H54 (cell line): ENCODE measurements around the gene TSSK6.
A peak's percentile ranks its signal among the peaks of the same experiment; 100 is the strongest.

Experiments
- DNase-seq: peaks from one replicate; pipeline ENCODE4 v3.0.0; 2011; ENCODE audit warnings: low spot score, mixed read lengths; ENCODE audit not compliant: insufficient read length
- FAIRE-seq: peaks from 3 replicates; lab custom pipeline; 2011; peaks lifted over from hg19 to GRCh38; lab: Jason Lieb, UNC
- POLR2A ChIP-seq: IDR thresholded peaks from 2 replicates; pipeline ENCODE4 v1.6.1; 2011; ENCODE audit warnings: low read depth, mild to moderate bottlenecking, low read length

The TSSK6 gene

DNA sequence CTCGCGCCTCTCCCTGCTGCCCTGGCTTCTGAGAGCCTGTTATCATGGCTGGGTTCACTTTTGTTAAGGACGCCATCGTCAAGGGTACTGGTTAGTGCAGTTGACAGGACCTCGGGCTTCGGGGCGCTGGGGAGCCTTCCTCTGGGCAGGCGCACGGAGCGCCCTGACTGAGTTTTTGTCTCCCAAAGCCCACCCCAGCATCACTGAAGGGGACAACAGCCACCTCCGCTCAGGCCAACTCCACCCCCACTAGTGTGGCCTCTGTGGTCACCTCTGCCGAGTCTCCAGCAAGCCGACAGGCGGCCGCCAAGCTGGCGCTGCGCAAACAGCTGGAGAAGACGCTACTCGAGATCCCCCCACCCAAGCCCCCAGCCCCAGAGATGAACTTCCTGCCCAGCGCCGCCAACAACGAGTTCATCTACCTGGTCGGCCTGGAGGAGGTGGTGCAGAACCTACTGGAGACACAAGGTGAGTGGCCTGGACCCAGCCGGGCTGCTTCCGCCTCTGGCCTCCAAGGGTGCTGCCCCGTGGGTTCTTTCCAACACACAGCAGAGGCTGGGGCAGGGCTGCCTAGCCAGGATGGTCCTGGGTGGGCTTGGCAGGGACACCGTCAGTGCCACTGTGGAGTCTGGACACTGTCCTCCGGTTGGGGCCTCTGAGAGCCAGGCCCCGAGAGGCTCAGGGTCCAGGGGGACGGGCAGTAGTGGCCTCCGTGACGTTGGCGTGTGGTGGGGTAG, 16.9 kb downstream of the TSSK6 start:
- FAIRE-seq (no peak), DNase-seq (no peak)
- no peak for TF ChIP-seq POLR2A

DNA sequence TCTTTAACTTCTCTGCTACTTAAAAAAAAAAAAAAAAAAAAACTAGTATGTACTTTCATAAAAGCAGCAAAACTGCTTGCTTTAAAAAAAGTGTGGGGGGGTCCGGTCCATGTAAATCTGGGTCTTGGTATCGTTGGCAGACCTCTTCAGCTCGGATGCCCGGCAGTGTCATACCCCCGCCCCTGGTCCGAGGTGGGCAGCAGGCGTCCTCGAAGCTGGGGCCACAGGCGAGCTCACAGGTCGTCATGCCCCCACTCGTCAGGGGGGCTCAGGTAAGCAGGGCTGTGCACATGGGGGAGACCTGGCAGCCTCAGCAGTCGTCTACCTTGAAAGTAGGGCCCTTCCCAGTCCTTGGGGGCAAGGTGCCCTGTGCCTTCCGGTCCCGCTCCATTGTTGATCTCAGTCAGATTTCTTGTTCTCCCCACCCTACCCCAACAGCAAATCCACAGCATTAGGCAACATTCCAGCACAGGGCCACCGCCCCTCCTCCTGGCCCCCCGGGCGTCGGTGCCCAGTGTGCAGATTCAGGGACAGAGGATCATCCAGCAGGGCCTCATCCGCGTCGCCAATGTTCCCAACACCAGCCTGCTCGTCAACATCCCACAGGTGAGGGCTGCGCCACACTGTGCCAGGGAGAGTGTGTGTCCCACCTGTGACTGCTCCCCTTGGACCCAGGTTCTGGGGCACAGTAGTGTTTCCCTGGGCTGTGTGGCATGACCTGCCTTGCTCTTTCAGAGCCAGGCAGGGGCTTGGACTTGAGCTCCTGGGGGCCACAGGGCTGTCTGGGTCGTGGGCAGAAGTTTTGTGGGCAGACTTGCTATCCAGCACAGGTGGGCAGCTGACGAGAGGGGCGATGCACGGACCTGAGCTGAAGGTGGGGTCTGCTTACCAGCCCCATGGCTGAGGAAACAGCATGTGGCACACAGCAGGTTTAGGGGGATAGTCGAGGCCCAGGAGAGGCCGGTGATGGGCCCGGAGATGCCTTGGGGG, 19.4 kb downstream of the TSSK6 start:
- DNase-seq: no peak
- FAIRE-seq: no peak
- TF ChIP-seq POLR2A: no peak

DNA sequence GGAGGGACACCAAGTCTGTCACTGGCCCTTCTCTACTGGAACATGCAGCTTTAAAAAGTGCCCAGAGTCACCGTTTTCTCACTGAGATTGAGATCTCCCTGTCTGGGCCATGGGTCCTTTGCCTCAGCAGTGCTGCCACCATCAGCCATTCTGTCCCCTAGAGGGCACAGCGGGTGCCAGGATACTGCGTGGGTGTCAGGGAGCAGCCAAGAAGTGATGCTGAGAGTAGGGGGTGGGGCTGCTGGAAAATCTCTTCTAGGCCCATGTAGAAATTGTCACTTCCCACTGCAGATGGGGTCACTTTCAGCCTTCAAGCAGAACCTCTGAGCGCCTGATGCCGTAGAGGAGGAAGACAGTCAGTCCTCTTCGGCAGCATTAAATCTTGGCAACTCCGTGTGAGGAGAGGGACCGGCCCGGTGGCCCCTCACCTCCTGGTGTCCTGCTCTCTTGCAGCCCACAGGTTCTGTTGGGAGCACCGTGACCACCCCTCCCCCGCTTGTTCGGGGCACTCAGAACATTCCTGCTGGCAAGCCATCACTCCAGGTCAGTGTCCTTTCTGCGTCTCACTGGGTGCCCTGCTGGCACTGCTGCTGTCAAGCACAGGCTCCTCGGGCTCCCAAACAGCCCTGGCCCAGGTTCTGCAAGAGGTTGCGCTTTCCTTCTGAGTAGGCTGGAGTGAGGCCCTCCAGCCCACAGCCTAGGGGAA, 21.4 kb downstream of the TSSK6 start:
- no peak for TF ChIP-seq POLR2A
- DNase-seq (no peak), FAIRE-seq (no peak)

DNA sequence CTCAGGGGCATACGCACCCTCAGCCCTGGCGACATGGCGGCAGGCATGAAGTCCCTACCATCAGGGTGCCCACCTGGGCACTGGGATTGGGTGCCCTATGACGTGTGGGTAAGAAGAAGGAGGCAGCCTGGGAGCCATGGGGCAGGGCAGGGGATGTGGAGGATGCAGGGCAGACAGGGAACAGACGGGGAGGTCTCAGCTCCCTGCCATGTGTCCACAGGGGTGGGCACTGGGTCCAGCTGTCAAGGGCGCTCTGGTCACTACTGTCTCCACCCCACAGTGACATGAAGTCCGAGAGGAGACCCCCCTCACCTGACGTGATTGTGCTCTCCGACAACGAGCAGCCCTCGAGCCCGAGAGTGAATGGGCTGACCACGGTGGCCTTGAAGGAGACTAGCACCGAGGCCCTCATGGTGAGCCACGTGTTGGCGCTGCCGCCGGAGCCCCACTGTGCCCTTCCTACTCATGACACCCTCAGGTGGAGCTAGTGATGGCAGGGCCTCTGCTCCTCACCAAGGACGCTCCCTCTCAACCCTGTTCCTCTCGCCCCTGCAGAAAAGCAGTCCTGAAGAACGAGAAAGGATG, 23.2 kb downstream of the TSSK6 start:
- no peak for TF ChIP-seq POLR2A
- FAIRE-seq: no peak
- DNase-seq: no peak

DNA sequence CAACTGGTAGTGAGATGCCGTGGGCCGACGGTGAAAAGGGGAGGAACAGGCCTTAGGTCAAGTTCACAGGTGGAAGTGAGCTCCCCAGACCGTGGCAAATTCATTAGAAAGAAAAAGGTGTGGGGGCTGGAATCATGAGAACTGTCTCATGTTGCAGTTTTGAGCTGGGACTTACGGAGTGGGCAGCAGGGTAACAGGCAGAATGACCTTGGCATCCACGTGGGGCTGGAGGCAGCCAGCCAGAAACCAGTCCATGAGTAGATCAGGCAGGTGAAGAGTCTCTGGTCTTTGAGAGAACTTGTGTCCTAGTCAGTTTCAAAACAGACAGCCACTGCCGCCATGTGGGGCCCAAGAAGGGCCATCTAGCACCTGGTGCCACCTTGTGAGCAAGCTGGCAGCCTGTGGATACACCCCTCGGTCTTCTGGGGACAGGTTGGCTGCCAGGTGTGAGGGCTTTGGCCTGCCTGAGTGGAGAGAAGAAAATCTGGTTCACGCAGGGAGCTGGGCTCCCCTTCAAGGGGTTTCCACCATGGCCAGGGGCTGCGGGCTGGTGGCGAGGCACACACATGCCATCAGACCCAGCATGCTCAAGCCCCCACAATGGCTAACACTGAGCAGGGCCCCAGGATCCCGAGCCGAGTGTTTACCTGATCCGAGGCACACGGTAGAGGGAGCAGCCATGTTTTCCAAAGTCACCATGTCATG, 23.9 kb downstream of the TSSK6 start:
- DNase-seq: no peak
- no peak for FAIRE-seq
- no peak for TF ChIP-seq POLR2A

DNA sequence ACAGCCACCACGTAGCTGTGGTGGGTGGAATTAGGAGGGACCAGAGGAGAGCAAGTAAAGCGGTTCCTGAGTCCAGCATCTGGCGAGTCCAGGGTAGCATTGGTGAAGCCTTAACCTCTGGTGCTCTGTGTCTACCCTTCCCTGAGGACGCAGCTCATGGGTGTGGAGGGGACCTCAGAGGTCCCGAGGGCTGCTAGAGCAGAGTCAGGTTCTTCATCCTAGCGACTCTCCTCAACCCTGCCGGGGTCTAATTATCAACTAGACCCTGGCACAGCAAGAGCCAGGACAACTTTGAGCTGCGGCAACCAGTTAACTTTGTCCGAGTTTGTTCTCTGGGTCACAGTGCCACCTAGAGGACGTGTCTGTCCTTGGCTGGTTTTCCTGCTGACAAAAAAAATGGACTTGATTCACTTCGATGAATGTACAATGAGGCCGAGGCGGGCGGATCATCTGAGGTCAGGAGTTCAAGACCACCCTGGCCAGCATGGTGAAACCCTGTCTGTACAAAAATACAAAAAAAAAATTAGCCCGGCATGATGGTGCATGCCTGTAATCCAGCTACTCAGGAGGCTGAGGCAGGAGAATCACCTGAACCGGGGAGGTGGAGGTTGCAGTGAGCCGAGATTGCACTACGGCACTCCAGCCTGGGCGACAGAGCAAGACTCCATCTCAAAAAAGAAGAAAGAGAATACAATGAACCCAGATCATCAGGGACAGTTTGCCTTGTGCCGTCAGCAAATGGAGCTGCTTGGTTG, 25.0 kb downstream of the TSSK6 start:
- no peak for TF ChIP-seq POLR2A
- FAIRE-seq (no peak), DNase-seq (peak; percentile 79)

DNA sequence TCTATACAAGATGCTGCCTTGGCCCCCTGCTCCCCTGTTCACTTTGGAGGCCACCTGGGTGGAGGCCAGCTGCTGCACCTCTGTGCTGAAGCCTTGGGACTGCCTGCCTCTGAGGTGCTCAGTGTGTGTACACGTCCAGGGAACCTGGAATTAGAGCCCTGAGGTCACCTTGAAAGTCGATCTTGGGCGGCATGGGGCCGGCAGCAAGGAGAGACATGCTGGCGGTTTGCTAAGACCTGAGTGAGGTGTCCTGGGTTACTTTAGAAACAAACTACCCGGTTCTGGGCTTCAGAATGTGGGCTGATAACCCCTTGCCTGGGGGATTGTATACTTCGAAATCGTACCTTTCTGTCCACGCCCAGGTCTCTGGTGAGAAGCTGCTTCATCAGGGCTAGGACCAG, 25.5 kb downstream of the TSSK6 start:
- TF ChIP-seq POLR2A: no peak
- no peak for DNase-seq
- FAIRE-seq: no peak

DNA sequence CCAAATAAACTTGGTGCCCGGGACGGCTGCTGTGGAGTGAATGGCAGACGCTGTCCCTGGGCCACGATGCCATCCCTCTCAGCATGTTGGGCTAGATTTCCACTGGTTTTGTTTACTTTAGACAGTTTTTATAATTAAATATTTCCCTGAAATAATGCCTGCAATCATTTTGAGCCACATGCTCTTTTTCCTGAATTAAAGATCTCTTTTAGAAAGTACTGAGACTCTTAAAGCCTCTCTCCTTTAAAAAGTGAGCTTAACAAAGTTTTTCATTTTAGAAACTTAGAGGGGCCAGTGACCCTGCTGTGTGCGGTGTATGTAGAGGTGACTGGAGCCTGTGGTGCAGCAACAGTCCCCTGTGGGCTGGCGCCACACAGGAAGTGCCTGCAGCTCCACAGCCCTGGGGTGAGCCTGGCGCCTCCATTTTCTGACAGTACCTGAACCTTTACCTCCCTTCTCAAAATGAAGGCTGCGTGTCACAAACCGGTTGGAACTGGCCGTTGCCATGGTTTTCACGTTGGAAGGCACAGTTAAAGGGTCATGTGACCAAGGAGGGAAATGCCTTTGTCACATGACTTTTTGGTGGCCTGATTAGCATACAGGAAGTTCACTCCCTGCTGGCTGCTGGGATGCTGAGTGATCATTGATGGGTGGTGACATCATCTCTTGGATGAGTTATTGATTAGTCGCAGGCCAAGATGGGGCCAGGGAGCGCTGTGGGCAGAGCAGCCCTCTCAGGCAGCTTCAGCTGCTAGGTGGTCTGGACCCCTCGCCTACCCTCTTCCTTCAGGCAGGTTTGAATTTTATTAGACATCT, 26.3 kb downstream of the TSSK6 start:
- FAIRE-seq: peak; percentile 81
- DNase-seq: peak; percentile 87
- no peak for TF ChIP-seq POLR2A

DNA sequence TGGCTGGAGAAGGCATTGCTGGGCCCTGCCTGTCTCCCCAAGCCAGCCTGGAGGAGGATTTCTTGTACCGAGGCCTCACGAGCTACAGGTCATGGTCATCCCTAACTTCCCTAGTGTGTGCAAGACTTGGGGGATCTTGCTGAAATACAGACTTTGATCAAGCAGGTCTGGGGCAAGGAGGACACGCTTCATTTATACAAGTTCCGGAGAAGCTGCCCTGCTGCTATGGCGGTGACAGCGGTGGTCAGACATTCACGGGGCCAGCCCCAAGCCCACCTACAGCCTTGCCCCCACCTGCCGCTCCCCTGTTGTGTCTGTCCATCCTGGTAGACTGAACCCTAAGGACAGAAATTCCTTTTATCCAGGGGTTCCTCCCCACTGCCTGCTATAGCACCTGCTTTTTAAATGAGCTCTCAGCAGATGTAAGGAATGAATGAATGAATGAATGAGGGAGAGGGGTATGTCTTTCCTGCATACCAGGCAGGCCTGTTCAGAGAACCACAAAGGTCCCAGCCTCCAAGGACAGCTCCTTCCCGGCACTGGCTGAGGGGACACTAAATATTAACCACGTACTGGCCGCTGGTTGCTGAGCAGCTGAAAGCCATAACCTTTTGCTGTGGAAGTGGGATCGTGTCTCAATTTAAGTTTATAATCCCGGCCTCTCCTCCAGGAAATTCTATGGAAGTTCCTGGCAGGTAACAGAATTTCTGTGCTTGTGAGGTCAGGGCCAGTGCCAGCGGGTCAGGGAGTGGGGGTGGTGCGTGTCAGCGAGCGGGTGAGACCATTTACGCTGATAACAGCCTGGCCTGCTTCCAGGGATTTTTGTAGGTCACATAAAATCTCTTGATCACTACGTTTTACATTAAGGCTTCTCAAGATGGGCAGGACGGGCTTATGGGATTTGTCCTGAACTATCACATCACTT, 27.1 kb downstream of the TSSK6 start:
- DNase-seq (no peak), FAIRE-seq (no peak)
- TF ChIP-seq POLR2A: no peak

DNA sequence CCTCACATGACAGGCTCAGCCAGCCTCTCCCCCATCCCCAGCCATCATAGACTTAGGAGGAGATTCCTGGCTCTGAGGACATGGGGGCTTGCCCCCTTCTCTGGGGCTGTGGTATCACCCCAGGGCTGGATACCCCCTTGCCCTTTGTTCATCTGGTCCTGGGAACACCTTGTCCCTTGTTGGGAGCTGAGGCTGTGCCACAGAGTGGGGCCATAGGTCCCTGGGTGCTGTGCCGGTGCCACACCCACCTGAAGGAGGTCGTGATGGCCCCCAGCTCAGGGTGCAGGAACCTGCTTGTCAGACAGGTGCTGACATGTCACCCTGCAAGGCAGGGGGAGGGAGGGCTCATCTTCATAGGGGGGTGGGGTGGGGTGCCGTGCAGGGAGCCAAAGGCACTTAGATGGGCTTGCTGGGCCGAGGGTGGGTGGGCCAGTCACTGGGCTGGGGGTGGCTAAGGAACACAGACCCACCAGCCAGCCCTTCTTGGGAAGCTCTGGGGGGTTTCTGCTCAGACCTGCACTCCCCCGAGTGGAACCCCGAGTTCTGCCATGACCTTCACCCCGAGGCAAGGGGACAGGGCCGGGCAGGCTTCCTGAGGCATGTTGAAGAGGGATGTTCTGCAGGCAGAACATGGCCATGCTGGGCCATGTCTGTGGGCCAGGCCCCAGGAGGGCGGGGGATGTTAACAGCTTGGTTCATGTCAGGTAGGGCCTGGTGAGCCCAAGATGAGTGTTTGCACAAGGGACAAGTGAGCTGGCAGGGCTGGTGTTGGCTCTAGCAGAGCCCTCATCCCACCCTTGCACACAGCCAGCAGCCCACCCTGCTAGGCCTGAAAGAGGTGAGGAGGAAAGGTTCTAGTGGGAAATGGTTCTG, 28.0 kb downstream of the TSSK6 start:
- TF ChIP-seq POLR2A: no peak
- DNase-seq (no peak), FAIRE-seq (no peak)
